Rectal smooth muscle tissue (tissue), 1 donor: ENCODE results near the gene CYB5A.

Source experiments
- H3K27ac ChIP-seq: one replicate; pipeline ENCODE4 v1.7.0; 2013; ENCODE audit warnings: low read depth, low read length, inconsistent platforms
- H3K27me3 ChIP-seq: one replicate; pipeline ENCODE4 v1.7.0; 2013; ENCODE audit warnings: low read length; ENCODE audit not compliant: control insufficient read depth, insufficient read depth
- H3K36me3 ChIP-seq: one replicate; pipeline ENCODE4 v1.7.0; 2013; ENCODE audit warnings: low read length; ENCODE audit not compliant: control insufficient read depth, insufficient read depth
- H3K4me1 ChIP-seq: one replicate; pipeline ENCODE4 v1.7.0; 2013; ENCODE audit warnings: low read length; ENCODE audit not compliant: control insufficient read depth, insufficient read depth
- H3K4me3 ChIP-seq: one replicate; pipeline ENCODE4 v1.7.0; 2013; ENCODE audit warnings: low read length
- H3K9ac ChIP-seq: one replicate; pipeline ENCODE4 v1.7.0; 2013; ENCODE audit warnings: low read length

Gene CYB5A

GRCh38 chr18:74268933-74269620 lies 22.7 kb downstream of the CYB5A start:
- H3K36me3 ChIP-seq: peaks cover 3% of the 10 kb centered on the region
- no peaks in the 10 kb centered on the region for H3K4me1 ChIP-seq
- no peak overlapping the region for H3K4me3 ChIP-seq
- no peaks in the 10 kb centered on the region for H3K27me3 ChIP-seq
- H3K27ac ChIP-seq: no peak overlapping the region
- no peak overlapping the region for H3K9ac ChIP-seq

GRCh38 chr18:74268175-74268574 lies 23.6 kb downstream of the CYB5A start:
- H3K36me3 ChIP-seq: peaks cover 3% of the 10 kb centered on the region
- no peak overlapping the region for H3K4me3 ChIP-seq
- no peak overlapping the region for H3K9ac ChIP-seq
- no peaks in the 10 kb centered on the region for H3K27me3 ChIP-seq
- no peaks in the 10 kb centered on the region for H3K4me1 ChIP-seq
- no peak overlapping the region for H3K27ac ChIP-seq

GRCh38 chr18:74266161-74266560 lies 25.6 kb downstream of the CYB5A start:
- Histone ChIP-seq H3K9ac (no peak overlapping the region), H3K27me3 (no peaks in the 10 kb centered on the region), H3K4me1 (no peaks in the 10 kb centered on the region), H3K4me3 (no peak overlapping the region), H3K36me3 (peaks cover 10% of the 10 kb centered on the region), H3K27ac (no peak overlapping the region)

GRCh38 chr18:74265546-74266098 lies 26.1 kb downstream of the CYB5A start:
- H3K27ac ChIP-seq: no peak overlapping the region
- H3K36me3 ChIP-seq: peaks cover 11% of the 10 kb centered on the region
- no peak overlapping the region for H3K9ac ChIP-seq

GRCh38 chr18:74264303-74265020 lies 27.3 kb downstream of the CYB5A start:
- no peaks in the 10 kb centered on the region for H3K4me1 ChIP-seq
- H3K4me3 ChIP-seq: no peak overlapping the region
- H3K36me3 ChIP-seq: peaks cover 11% of the 10 kb centered on the region
- H3K27me3 ChIP-seq: no peaks in the 10 kb centered on the region
- H3K9ac ChIP-seq: no peak overlapping the region
- no peak overlapping the region for H3K27ac ChIP-seq

More at GRCh38 chr18:74265546-74266098, 26.1 kb downstream of the CYB5A start:
- H3K4me1 ChIP-seq: no peaks in the 10 kb centered on the region
- H3K4me3 ChIP-seq: no peak overlapping the region
- H3K27me3 ChIP-seq: no peaks in the 10 kb centered on the region

GRCh38 chr18:74261053-74261713 lies 30.6 kb downstream of the CYB5A start:
- Histone ChIP-seq H3K9ac (no peak overlapping the region), H3K27ac (no peak overlapping the region), H3K36me3 (peaks cover 13% of the 10 kb centered on the region), H3K4me3 (no peak overlapping the region), H3K4me1 (no peaks in the 10 kb centered on the region), H3K27me3 (no peaks in the 10 kb centered on the region)

GRCh38 chr18:74259347-74259746 lies 32.4 kb downstream of the CYB5A start:
- no peak overlapping the region for H3K4me3 ChIP-seq
- peaks cover 10% of the 10 kb centered on the region for H3K36me3 ChIP-seq
- H3K27ac ChIP-seq: no peak overlapping the region
- no peak overlapping the region for H3K9ac ChIP-seq
- no peaks in the 10 kb centered on the region for H3K27me3 ChIP-seq
- H3K4me1 ChIP-seq: peaks cover 7% of the 10 kb centered on the region

GRCh38 chr18:74257083-74257482 lies 34.7 kb downstream of the CYB5A start:
- H3K4me3 ChIP-seq: no peak overlapping the region
- no peak overlapping the region for H3K9ac ChIP-seq
- H3K36me3 ChIP-seq: peaks cover 16% of the 10 kb centered on the region
- H3K27ac ChIP-seq: no peak overlapping the region
- no peaks in the 10 kb centered on the region for H3K27me3 ChIP-seq
- H3K4me1 ChIP-seq: peaks cover 7% of the 10 kb centered on the region

- Histone ChIP-seq H3K4me1 (peaks cover 12% of the 10 kb centered on the region), H3K36me3 (peaks cover 9% of the 10 kb centered on the region), H3K9ac (no peak overlapping the region), H3K4me3 (no peak overlapping the region), H3K27me3 (no peaks in the 10 kb centered on the region), H3K27ac (no peak overlapping the region)
Measured at GRCh38 chr18:74256190-74256589, 35.6 kb downstream of the CYB5A start.

- peaks cover 8% of the 10 kb centered on the region for H3K36me3 ChIP-seq
- H3K27me3 ChIP-seq: no peaks in the 10 kb centered on the region
- H3K9ac ChIP-seq: no peak overlapping the region
- no peak overlapping the region for H3K4me3 ChIP-seq
- peaks cover 14% of the 10 kb centered on the region for H3K4me1 ChIP-seq
- H3K27ac ChIP-seq: peak overlapping the region; percentile 53
Measured at GRCh38 chr18:74255131-74255616, 36.6 kb downstream of the CYB5A start.

GRCh38 chr18:74252039-74252395 lies 39.7 kb downstream of the CYB5A start:
- no peak overlapping the region for H3K9ac ChIP-seq
- H3K36me3 ChIP-seq: peaks cover 6% of the 10 kb centered on the region
- no peak overlapping the region for H3K27ac ChIP-seq
- H3K4me1 ChIP-seq: peaks cover 14% of the 10 kb centered on the region
- H3K4me3 ChIP-seq: no peak overlapping the region
- no peaks in the 10 kb centered on the region for H3K27me3 ChIP-seq

GRCh38 chr18:74251297-74252038 lies 40.3 kb downstream of the CYB5A start:
- no peak overlapping the region for H3K4me3 ChIP-seq
- peaks cover 6% of the 10 kb centered on the region for H3K36me3 ChIP-seq
- no peak overlapping the region for H3K9ac ChIP-seq
- H3K4me1 ChIP-seq: peaks cover 14% of the 10 kb centered on the region
- H3K27me3 ChIP-seq: no peaks in the 10 kb centered on the region
- H3K27ac ChIP-seq: peak overlapping the region; percentile 42
